ENCODE results near the gene BMAL2.

Gene BMAL2

GRCh38 chr12:27340971-27341370 lies 8.3 kb downstream of the BMAL2 start:
- Histone ChIP-seq H3K9ac (ENCODE audit: low read depth, low read length) (no peak overlapping the region), H3K27ac (ENCODE audit: low read length) (no peak overlapping the region), H3K36me3 (ENCODE audit: insufficient read depth, low read depth, low read length) (no peaks in the 10 kb centered on the region), H3K4me3 (ENCODE audit: low read length) (no peak overlapping the region), H3K4me1 (ENCODE audit: insufficient read depth, low read length) (peaks cover 31% of the 10 kb centered on the region), H3K27me3 (ENCODE audit: insufficient read depth, low read length) (no peaks in the 10 kb centered on the region), H3K9me3 (ENCODE audit: insufficient read depth, low read depth, low read length) (no peaks in the 10 kb centered on the region)

DNA sequence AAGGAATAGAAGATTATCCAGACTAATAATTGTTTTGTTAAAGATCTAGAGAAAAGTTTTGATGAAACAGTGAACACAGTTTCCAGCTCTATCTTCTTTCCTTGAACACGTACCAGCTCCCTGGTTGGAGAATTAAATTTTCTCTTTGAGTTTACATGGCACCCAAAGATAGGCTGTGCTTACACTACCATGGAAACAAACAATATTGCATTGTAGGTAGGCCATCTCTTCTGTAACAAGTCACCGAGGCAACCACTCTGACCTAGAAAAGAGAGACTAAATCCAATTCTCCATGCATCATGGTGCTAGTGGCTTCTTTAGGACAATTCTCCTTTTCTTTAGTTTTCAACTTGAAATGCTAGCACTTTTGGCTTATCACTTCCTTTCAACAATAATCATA lies 9.9 kb downstream of the BMAL2 start:
- Histone ChIP-seq H3K9me3 (ENCODE audit: insufficient read depth, low read depth, low read length) (no peaks in the 10 kb centered on the region), H3K9ac (ENCODE audit: low read depth, low read length) (no peak overlapping the region), H3K36me3 (ENCODE audit: insufficient read depth, low read depth, low read length) (no peaks in the 10 kb centered on the region), H3K27ac (ENCODE audit: low read length) (no peak overlapping the region), H3K27me3 (ENCODE audit: insufficient read depth, low read length) (no peaks in the 10 kb centered on the region), H3K4me1 (ENCODE audit: insufficient read depth, low read length) (peaks cover 38% of the 10 kb centered on the region), H3K4me3 (ENCODE audit: low read length) (no peak overlapping the region)

GRCh38 chr12:27343255-27344000 lies 10.8 kb downstream of the BMAL2 start:
- Histone ChIP-seq H3K4me1 (ENCODE audit: insufficient read depth, low read length) (peaks cover 40% of the 10 kb centered on the region), H3K9me3 (ENCODE audit: insufficient read depth, low read depth, low read length) (no peaks in the 10 kb centered on the region), H3K9ac (ENCODE audit: low read depth, low read length) (no peak overlapping the region), H3K27ac (ENCODE audit: low read length) (no peak overlapping the region), H3K36me3 (ENCODE audit: insufficient read depth, low read depth, low read length) (no peaks in the 10 kb centered on the region), H3K4me3 (ENCODE audit: low read length) (no peak overlapping the region), H3K27me3 (ENCODE audit: insufficient read depth, low read length) (no peaks in the 10 kb centered on the region)

DNA sequence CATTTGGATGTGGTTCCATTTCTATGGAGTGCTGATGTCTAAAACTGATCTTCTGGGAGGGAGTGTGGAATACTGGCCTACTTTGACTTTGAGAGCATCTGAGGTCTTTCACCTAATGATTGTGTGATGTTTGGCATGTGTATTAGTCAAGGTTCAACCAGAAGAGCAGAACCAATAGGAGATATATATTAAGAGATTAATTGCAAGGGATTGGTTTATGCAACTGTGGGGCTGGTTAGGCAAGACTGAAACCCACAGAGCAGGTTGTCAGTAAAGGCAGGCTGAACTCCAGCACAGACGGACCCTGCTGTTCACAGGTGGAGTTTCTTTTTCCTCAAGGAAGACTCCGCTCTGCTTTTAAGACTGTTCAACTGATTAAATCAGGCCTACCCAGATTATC lies 11.6 kb downstream of the BMAL2 start:
- H3K36me3 ChIP-seq (ENCODE audit: insufficient read depth, low read depth, low read length), result no peaks in the 10 kb centered on the region
- H3K4me3 ChIP-seq (ENCODE audit: low read length), result no peak overlapping the region
- H3K4me1 ChIP-seq (ENCODE audit: insufficient read depth, low read length), result peaks cover 40% of the 10 kb centered on the region
- no peaks in the 10 kb centered on the region for H3K27me3 ChIP-seq (ENCODE audit: insufficient read depth, low read length)
- no peak overlapping the region for H3K9ac ChIP-seq (ENCODE audit: low read depth, low read length)
- H3K9me3 ChIP-seq (ENCODE audit: insufficient read depth, low read depth, low read length), result no peaks in the 10 kb centered on the region
- H3K27ac ChIP-seq (ENCODE audit: low read length), result no peak overlapping the region

GRCh38 chr12:27344760-27345159 lies 12.1 kb downstream of the BMAL2 start:
- Histone ChIP-seq H3K9ac (ENCODE audit: low read depth, low read length) (no peak overlapping the region), H3K27me3 (ENCODE audit: insufficient read depth, low read length) (no peaks in the 10 kb centered on the region), H3K4me1 (ENCODE audit: insufficient read depth, low read length) (peaks cover 40% of the 10 kb centered on the region), H3K4me3 (ENCODE audit: low read length) (no peak overlapping the region), H3K9me3 (ENCODE audit: insufficient read depth, low read depth, low read length) (no peaks in the 10 kb centered on the region), H3K27ac (ENCODE audit: low read length) (no peak overlapping the region), H3K36me3 (ENCODE audit: insufficient read depth, low read depth, low read length) (no peaks in the 10 kb centered on the region)

- peaks cover 40% of the 10 kb centered on the region for H3K4me1 ChIP-seq (ENCODE audit: insufficient read depth, low read length)
- no peak overlapping the region for H3K9ac ChIP-seq (ENCODE audit: low read depth, low read length)
- no peaks in the 10 kb centered on the region for H3K27me3 ChIP-seq (ENCODE audit: insufficient read depth, low read length)
- no peaks in the 10 kb centered on the region for H3K36me3 ChIP-seq (ENCODE audit: insufficient read depth, low read depth, low read length)
- H3K9me3 ChIP-seq (ENCODE audit: insufficient read depth, low read depth, low read length), result no peaks in the 10 kb centered on the region
- H3K27ac ChIP-seq (ENCODE audit: low read length), result no peak overlapping the region
- no peak overlapping the region for H3K4me3 ChIP-seq (ENCODE audit: low read length)
Measured at GRCh38 chr12:27345376-27345775, 12.7 kb downstream of the BMAL2 start.

- Histone ChIP-seq H3K4me3 (ENCODE audit: low read length) (no peak overlapping the region), H3K4me1 (ENCODE audit: insufficient read depth, low read length) (peaks cover 35% of the 10 kb centered on the region), H3K9ac (ENCODE audit: low read depth, low read length) (no peak overlapping the region), H3K36me3 (ENCODE audit: insufficient read depth, low read depth, low read length) (no peaks in the 10 kb centered on the region), H3K27me3 (ENCODE audit: insufficient read depth, low read length) (no peaks in the 10 kb centered on the region), H3K27ac (ENCODE audit: low read length) (no peak overlapping the region), H3K9me3 (ENCODE audit: insufficient read depth, low read depth, low read length) (no peaks in the 10 kb centered on the region)
Measured at GRCh38 chr12:27347779-27348178, 15.1 kb downstream of the BMAL2 start.

DNA sequence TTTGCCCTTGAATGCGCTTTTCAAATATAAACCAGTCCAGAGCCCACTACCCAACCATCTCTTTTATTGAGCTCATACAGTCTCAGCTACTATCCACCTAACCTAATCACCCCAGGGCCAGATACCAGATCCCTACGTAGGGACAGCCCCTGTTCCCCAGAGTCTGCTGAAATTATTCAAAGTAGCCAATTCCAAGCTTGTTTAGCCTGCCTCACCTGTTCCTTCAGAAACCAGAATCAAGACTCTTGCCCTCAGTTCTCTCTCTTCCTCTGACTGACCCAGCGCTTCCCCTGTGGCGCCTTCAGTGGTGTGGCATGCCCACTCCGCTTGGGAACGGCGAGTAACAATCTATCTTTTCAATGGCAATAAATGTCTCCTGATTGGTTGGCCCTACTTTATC lies 18.8 kb downstream of the BMAL2 start:
- no peaks in the 10 kb centered on the region for H3K36me3 ChIP-seq (ENCODE audit: insufficient read depth, low read depth, low read length)
- no peak overlapping the region for H3K4me3 ChIP-seq (ENCODE audit: low read length)
- no peak overlapping the region for H3K27ac ChIP-seq (ENCODE audit: low read length)
- H3K9ac ChIP-seq (ENCODE audit: low read depth, low read length), result no peak overlapping the region
- no peaks in the 10 kb centered on the region for H3K27me3 ChIP-seq (ENCODE audit: insufficient read depth, low read length)
- H3K9me3 ChIP-seq (ENCODE audit: insufficient read depth, low read depth, low read length), result no peaks in the 10 kb centered on the region
- peaks cover 9% of the 10 kb centered on the region for H3K4me1 ChIP-seq (ENCODE audit: insufficient read depth, low read length)

- Histone ChIP-seq H3K4me1 (ENCODE audit: insufficient read depth, low read length) (0 out of 2 replicates have a peak, but pooled peaks cover 4% of the 10 kb centered on the region), H3K27ac (ENCODE audit: low read length) (no peak overlapping the region), H3K36me3 (ENCODE audit: insufficient read depth, low read depth, low read length) (no peaks in the 10 kb centered on the region), H3K9ac (ENCODE audit: low read depth, low read length) (no peak overlapping the region), H3K9me3 (ENCODE audit: insufficient read depth, low read depth, low read length) (no peaks in the 10 kb centered on the region), H3K4me3 (ENCODE audit: low read length) (no peak overlapping the region), H3K27me3 (ENCODE audit: insufficient read depth, low read length) (no peaks in the 10 kb centered on the region)
Measured at GRCh38 chr12:27355486-27355885, 22.9 kb downstream of the BMAL2 start.

- H3K4me3 ChIP-seq (ENCODE audit: low read length), result no peak overlapping the region
- H3K27ac ChIP-seq (ENCODE audit: low read length), result no peak overlapping the region
- H3K9me3 ChIP-seq (ENCODE audit: insufficient read depth, low read depth, low read length), result no peaks in the 10 kb centered on the region
- H3K9ac ChIP-seq (ENCODE audit: low read depth, low read length), result no peak overlapping the region
- H3K4me1 ChIP-seq (ENCODE audit: insufficient read depth, low read length), result 0 out of 2 replicates have a peak, but pooled peaks cover 4% of the 10 kb centered on the region
- H3K36me3 ChIP-seq (ENCODE audit: insufficient read depth, low read depth, low read length), result no peaks in the 10 kb centered on the region
- H3K27me3 ChIP-seq (ENCODE audit: insufficient read depth, low read length), result no peaks in the 10 kb centered on the region
Measured at GRCh38 chr12:27355979-27356378, 23.3 kb downstream of the BMAL2 start.

GRCh38 chr12:27359578-27360340 lies 27.1 kb downstream of the BMAL2 start:
- Histone ChIP-seq H3K9me3 (ENCODE audit: insufficient read depth, low read depth, low read length) (no peaks in the 10 kb centered on the region), H3K36me3 (ENCODE audit: insufficient read depth, low read depth, low read length) (no peaks in the 10 kb centered on the region), H3K27me3 (ENCODE audit: insufficient read depth, low read length) (no peaks in the 10 kb centered on the region), H3K4me1 (ENCODE audit: insufficient read depth, low read length) (0 out of 2 replicates have a peak, but pooled peaks cover 4% of the 10 kb centered on the region), H3K9ac (ENCODE audit: low read depth, low read length) (no peak overlapping the region), H3K4me3 (ENCODE audit: low read length) (no peak overlapping the region), H3K27ac (ENCODE audit: low read length) (no peak overlapping the region)

GRCh38 chr12:27361372-27361771 lies 28.7 kb downstream of the BMAL2 start:
- H3K27ac ChIP-seq (ENCODE audit: low read length), result no peak overlapping the region
- H3K4me1 ChIP-seq (ENCODE audit: insufficient read depth, low read length), result 0 out of 2 replicates have a peak, but pooled peaks cover 4% of the 10 kb centered on the region
- no peaks in the 10 kb centered on the region for H3K36me3 ChIP-seq (ENCODE audit: insufficient read depth, low read depth, low read length)
- H3K27me3 ChIP-seq (ENCODE audit: insufficient read depth, low read length), result no peaks in the 10 kb centered on the region
- no peak overlapping the region for H3K9ac ChIP-seq (ENCODE audit: low read depth, low read length)
- no peak overlapping the region for H3K4me3 ChIP-seq (ENCODE audit: low read length)
- no peaks in the 10 kb centered on the region for H3K9me3 ChIP-seq (ENCODE audit: insufficient read depth, low read depth, low read length)

Data from iPS-20b (cell line).